HG03460 (cell line): ENCODE results near the gene WRAP73.
A peak's percentile ranks its signal among the peaks of the same experiment; 100 is the strongest.

Source experiments
- ATAC-seq: cut with Tn5 transposase; IDR thresholded peaks from one replicate; pipeline ENCODE4 v1.9.1; 2021; ENCODE audit not compliant: unreplicated experiment

WRAP73 gene, protein sequence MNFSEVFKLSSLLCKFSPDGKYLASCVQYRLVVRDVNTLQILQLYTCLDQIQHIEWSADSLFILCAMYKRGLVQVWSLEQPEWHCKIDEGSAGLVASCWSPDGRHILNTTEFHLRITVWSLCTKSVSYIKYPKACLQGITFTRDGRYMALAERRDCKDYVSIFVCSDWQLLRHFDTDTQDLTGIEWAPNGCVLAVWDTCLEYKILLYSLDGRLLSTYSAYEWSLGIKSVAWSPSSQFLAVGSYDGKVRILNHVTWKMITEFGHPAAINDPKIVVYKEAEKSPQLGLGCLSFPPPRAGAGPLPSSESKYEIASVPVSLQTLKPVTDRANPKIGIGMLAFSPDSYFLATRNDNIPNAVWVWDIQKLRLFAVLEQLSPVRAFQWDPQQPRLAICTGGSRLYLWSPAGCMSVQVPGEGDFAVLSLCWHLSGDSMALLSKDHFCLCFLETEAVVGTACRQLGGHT

DNA sequence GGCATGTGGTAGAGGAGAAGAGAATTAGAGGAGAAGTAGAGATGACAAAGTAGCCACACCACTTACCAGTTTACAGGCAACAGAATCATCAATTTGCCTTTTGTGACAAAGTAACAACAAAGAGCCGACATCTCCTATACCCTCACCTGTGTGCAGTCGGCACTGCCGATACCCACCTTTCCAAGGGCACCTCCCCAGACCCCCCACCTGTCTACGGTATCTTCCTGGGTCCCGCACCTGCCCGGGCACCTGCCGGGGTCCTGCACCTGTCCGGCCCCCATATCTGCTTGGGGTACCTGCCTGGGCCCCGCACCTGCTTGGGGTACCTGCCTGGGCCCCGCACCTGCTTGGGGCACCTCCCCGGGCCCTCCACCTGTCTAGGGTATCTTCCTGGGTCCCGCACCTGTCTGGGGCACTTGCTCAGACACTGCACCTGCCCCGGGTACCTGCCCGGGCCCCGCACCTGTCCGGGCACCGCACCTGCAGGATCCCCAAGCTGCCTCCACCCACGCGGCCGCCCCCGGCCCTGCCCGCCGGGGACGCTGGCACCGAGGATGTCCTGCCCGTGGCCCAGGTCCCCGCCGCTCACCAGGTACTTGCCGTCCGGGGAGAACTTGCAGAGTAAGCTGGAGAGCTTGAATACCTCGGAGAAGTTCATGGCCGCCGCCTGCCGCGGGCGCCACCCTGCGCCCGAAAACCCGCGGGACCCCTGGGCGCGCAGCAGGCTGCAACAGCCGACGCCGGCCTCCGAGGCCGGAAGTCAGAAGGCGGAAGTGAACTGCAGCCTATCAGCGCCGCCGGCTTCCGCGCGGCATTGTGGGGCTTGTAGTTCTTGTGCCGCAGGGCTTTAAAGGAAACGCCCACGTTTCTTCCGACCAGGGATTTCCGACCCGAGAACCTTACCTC, at the start of gene WRAP73:
TSS of gene WRAP73 (minus strand) at position 762 of the 906 bp plus-strand sequence. CDS start at position 658, 104 bp downstream.
- ATAC-seq, result peak; percentile 74

DNA sequence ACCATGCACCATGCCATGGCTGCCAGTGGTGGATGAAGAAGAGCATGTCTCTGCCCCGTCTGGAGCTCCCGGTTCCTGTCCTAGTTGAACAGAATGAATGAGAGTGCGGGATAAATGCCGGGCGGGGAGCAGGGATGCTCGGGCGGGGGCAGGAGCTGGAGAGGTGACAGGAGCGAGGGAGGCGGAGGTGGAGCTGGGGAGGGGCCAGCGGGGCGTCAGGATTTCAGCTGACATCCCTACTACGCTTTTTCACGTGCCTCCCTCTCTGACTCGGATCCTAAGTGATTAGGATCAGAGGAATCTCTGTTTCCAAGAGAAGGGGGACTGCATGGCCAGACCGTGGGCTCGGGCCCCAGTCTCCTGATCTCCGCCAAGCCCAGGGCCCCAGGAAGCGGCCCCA, 49.7 kb upstream of the WRAP73 start:
- no peak for ATAC-seq

DNA sequence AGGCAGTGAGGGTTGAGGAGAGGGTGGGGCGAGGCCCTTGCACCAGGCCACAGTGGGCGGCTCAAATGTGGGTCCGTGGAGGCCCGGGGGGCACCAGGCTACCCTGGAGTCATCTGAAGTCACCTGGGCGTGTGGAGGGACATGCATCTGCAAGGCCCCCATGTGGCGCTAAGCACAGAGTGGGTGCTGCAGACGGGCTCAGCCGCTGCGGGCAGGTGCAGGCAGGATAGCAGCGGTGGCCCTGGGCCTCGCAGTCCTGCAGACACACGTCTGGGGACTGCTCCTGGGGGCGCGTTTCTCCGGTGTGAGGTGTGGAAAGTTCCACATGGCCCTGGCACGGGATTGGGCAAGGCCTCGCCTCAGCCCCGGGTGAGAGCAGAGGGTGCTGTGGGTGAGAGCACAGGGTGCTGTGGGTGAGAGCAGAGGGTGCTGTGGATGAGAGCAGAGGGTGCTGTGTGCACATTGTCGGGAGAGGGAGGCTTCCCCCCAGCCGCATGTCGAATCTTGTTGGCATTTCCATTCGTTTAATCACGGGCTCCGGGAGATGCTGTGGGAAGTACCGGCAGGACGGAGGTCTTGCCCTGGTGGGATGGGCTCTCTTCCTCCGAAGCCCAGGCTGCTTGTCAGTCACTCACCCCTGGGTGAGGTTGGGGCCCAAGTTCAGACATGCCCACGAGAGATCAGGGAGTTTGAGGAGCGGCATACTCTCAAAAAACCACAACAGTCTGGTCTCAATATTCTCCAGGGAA, 48.9 kb upstream of the WRAP73 start:
- no peak for ATAC-seq

DNA sequence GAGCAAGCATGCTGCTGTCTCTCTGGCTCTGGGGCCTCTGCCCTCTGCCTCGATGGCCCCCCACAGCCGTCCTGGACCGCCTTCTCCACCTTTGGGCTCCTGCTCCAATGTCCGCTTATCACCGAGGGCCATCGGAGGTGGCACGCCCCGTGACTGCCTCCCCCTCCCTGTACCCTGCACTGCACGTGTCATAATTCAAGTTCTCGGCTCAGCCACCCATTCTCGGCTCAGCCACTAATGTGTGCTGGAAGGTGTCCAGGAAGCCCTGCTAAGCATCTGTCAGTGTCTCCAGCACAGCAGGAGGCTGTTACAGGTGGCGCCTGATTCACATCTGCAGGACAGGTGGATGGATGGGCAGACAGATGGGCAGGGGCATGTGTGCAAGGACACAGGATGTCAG, 47.9 kb upstream of the WRAP73 start:
- ATAC-seq, result no peak

DNA sequence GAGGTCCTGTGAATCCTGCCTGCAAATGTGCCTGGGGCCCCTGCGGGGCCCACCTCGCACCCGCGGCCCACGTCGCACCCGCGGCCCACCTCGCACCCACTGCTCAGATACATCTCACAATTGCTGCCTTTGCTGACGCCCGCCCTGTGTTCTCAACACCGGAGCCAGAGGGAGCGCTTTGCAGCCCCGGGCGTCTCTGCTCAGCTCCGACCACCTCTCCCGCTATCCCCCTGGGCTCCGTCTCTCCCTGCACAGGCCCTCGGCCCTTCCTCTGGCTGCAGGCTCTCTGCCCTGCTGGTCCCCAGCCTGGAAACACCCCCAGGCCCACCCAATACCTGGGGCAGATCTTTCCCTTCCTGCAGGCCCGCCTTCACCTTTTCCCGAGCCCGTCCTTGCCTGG, 47.2 kb upstream of the WRAP73 start:
- no peak for ATAC-seq

DNA sequence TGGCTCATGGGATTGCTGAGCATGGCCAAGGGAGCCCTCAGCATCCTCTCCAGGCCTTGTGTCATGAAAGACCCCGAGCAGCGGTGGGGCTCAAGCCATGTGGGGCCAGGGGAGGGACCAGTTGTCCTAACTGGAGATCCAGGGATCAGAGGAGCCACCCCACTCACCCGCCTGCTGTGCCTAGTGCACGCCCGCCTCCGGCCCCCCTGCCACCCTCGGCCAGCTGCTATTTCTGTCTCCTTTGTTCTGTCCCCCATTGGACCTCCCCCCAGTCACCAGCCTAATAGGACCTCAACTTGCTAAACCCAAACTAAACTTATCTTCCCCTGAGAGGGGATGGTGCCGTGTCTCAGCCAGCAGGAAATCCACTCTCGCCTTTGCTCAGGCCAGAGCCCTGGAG, 46.8 kb upstream of the WRAP73 start:
- ATAC-seq, result no peak

DNA sequence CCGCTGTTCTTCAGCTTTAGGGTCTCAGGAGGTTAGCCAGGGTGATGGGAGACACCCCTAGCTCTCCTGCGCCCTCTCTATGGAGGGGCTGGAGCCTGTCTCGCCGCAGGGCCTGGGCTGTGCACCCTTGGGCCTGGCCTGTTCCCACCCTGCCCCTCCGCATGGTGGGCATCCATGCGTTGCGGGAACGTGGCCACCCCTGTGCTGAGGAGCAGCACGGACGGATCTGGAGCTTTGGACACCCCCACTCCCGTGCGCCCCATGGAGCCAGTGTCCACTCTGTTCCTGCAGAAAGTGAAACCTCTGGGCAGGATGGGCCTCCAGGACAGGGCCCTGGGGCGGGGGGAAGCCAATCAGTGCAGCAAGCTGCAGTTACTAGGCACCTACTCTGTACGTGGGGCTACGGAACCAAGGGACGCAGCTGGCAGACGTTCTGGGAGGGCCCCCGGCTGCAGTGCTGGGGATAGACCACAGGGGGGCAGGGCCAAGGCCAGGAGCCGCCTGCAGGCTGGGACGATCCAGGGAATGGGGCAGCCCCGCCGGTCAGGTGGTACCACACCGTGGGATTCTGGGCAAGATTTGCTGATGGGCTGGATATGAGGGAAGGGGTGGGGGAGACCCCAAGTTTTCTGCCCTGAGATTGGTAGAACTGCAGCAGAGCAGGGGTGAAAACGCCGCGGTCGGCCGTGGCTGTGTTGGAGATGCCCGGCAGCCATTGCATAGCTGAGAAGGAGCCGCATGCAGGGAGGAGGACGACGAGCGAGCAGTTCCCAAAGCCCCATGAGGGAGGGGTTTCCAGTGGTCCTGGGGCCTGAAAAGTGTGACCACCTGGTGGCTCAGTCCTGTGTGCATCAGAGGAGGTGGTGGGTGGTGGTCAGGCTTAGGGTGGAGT, 45.7 kb upstream of the WRAP73 start:
- ATAC-seq, result no peak

DNA sequence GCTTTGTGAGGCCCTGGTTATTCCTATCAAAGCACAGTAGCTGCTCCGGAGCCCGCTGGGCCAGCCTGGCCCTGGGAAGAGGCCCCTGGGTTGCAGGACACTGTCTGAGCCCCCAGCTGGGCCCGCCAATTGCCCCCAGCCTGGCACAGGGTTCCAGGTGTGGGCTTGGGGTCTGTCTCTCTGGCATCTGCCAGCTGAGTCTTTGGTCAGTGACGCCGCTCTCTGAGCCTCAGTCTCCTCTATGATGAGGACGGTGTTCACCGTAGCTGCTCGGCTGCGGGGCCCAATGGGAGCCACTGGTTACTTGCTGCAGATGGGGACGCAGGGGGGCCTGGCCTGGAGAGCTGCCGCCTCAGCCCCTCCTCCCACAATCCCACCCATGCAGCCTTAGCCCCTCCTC, 43.4 kb upstream of the WRAP73 start:
- ATAC-seq, result no peak

DNA sequence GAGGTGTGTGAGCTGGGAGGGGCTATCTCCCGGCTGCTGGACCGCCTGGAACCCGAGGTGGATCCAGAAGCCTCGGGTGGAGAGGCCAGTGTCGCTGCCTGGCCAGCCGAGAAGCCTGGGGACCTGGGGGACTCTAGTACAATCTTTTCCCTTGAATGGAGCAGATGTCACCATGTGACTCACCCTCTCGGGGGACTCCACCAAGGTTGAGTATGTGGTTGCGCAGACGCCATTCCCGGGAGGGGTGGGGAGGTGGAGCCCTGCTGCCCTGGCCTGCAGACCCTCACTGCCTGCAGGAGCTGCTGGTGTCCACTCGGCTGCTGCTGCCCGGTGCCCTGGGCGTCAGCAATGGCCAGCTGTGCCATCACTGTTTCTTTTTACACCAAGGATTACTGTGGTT, 42.7 kb upstream of the WRAP73 start:
- no peak for ATAC-seq

DNA sequence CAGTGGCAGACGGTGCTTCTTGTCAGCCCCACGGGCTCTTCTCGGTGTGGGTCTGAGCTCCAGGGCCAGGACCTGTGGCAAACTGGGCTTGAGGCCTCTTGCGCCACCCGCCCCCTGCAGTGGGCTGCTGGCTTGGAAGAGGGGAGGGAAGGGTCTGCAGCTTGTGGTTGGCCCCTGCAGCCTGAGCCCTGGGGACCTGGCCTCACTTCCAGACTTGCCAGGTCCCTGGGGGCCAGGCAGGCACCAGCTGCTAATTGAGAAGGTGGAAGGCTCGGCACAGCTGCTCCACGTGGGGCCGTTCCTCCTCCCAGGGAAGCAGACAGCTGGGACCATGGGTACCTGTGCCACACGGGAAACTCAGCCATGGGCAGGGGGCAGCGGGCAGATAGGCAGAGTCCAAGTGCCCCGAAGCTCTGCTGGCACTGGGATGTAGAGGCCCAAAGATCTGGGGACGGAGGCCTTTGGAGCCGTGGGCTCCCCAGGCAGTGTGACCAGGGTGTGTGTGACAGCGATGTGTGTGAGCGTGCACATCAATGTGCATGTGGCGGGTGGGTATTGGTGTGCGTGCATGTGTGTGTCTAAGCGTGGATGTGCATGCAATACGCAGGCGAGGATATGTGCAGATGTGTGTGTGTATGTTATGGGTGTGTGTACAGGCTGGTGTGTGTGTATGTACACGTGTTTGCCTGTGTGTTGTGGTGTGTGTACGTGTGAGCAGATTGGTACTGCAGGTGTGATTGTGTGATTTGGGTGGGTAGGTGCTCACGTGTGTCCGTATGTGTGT, 41.7 kb upstream of the WRAP73 start:
- ATAC-seq, result no peak

DNA sequence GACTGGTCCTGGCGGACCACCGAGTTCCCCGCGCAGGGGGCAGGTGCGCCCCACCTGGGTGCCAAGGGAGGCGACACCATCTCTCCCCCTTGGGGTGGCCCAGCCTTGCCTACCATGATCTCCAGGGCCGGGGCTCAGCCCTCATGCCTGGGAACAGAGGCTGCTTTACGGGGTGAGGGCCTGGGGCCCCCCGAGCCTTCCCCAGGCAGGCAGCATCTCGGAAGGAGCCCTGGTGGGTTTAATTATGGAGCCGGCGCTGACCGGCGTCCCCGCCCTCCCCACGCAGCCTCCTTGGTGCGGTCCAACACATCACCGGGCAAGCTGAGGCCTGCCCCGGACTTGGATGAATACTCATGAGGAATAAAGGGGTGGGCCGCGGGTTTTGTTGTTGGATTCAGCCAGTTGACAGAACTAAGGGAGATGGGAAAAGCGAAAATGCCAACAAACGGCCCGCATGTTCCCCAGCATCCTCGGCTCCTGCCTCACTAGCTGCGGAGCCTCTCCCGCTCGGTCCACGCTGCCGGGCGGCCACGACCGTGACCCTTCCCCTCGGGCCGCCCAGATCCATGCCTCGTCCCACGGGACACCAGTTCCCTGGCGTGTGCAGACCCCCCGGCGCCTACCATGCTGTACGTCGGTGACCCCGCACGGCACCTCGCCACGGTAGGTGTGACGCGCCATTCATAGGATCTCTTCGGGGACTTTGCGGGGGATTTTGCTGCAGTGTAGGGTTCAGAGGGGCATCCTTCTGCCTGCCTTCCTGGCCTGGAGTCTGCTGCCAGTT, 40.6 kb upstream of the WRAP73 start:
- ATAC-seq, result no peak

DNA sequence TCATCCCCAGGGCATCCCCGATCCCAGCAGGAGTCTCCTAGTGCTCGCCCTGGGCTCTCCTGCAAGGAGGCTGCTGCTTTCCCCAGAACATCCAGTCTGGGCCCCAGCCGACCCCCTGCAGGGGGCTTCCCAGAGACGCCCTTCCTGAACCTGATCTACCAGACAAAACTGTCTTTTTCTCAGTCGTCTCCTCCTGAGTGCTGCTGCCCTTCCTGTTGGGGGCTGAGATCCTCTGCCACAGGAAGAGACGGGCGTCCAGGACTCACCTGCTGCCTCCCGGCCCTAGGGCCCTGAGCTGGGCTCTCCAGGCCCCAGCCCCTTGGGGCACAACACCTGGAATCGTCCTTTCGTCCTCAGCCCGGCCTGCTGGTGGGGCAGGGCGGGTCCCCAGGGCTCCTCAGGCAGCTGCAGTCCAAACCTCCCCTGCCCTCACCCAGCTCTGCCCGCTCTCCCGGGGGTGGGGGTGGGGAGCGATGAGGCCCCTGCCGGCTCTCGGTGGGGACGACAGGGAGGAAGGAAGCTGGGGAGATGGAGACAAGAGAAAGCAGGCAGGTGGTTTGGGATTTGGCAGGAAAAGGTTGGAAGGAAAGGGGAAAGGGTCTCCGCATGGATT, 39.3 kb upstream of the WRAP73 start:
- ATAC-seq, result no peak

DNA sequence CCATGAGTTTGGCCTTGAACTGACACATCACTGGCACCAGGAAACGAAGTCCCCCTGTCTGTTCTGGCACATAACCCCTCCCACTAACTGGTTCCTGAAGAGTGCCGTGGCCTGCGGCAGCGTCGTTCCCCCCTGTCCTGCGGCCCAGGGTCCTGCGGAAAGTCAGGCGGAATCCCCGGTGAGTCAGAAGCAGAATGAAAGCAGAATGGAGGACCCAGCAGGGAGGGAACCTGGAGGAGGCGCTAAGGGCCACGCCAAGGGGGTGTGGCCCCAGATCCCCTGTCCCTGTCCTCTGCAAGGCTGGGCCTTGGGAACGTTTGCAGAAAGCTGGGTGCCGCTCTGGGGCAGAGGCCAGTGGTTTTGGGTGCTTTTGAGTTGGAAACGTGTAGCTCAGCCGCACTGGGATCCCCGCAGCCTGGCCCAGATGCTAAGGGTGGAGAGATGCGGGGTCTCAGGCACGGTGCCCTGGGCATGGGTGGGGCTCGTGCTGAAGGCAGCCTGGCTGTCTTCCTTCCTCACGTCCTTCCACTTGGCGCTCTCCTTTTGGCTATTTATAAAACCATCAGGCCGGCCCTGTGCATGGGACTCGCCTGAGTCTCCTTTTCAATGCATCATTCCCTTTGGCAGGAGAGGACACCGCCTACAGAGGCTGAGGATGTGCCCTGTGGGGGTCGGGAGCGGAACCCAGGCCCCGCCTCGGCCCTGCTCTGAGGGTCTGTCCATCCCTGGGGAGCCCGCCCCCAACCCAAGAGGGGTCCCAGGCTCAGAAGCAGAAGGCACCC, 38.6 kb upstream of the WRAP73 start:
- ATAC-seq, result no peak

DNA sequence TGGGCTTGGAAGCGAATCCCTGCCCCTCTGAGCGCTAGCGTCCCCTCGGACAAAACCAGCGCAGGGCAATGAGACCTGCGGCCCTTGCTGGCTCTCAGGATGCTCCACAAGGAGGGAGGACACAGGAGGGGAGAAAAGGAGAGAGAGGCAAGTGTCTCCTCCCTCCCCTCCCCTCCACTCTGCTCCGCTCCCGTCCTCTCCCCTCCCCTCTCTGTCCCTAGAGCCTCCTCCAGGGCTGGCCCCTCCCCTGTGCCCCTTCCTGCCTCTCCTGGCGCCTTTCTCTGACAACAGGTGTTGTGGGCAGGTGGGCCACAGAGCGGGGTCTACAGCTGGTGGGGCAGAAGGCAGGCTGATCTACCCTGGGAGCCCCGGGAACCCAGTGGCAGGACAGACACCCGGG, 37.6 kb upstream of the WRAP73 start:
- no peak for ATAC-seq

DNA sequence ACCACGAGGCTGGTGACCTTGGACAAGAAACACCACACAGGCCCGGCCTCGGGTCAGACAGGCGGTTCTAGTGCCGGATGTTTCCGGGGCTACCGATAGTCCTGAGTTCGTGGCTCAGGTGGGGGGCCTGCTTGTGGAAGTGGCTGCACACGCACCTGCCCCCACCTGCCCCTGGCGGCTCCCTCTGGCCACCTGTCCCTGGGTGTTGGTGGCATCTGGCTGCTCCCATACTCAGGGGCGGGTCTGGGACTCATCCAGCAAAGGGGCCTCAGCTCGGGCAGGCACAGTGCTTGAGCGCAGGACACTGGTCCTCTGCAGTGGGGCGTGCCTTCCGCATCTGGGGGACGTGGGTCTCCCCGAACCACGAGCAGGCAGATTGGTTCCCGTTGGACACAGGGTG, 36.0 kb upstream of the WRAP73 start:
- no peak for ATAC-seq

DNA sequence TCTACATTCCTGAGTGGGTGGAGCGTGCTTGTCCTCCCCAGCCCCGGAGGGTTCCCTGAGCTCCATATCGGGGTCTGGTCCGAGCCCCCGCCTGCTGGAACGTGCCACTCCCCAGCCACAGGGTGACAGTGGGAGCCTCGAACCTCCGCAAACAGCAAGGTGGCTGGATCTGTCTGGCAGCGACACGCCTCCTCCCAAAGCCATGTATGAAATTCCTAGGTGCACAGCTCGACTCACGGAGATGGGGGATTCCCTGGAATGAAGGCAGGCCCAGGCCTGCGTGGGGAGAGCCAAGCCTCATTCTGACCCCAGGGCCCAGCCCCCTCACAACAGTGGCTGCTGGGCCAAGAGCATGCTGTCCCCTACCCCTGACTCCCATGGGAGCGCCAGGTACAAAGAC, 35.3 kb upstream of the WRAP73 start:
- no peak for ATAC-seq

DNA sequence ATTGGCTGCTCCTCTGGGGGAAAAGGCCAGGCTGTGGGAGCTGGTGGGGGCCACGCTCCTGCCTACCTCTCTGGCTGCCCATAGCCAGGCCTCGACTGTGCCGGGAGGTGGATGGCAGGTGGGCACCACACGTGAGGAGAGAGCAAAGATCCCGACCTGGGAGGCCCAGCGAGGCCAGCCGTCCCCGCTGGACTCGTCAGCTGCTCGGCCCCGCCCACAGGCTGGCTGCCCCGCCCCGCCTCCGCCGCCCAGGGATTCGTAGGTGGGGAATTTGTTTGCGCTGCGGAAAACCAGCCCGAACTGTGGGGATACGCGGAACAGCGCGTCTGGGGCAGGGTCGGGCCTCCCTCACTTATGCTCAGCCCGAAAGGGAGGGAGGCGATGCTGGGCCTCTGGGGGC, 34.1 kb upstream of the WRAP73 start:
- no peak for ATAC-seq

DNA sequence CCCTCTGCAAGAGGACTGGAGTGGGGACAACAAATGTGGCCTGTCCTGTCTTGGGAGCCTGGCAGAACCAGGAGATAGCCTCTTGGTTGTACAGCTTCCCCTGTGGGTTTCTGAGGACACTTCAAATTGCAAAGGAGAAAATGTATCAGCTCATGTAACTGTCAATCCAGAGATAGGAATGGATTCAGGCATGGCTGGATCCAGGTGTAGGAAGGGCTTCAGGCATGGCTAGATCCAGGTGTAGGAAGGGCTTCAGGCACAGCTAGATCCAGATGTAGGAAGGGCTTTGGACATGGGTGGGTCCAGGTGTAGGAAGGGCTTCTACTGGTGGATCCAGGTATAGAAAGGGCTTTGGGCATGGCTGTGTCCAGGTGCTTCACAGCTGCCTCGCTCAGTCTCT, 33.3 kb upstream of the WRAP73 start:
- no peak for ATAC-seq
